Stimulated activated CD4-positive, alpha-beta T cell treated with anti-CD3 and anti-CD28 coated beads, Interleukin-2, amount 100 ng/mL, for 48 hours (primary cell): ENCODE measurements around the gene IGFBP2.
"Not testable (repeated sequence)": the region's sequence is repeated elsewhere in the genome, so short reads cannot be mapped to it uniquely, and the experiment has no call there.

Source experiments
- DNase-seq, 2 donors: peaks; one replicate each; pipeline ENCODE4 v3.0.0-alpha.2; 2020

The IGFBP2 gene, protein sequence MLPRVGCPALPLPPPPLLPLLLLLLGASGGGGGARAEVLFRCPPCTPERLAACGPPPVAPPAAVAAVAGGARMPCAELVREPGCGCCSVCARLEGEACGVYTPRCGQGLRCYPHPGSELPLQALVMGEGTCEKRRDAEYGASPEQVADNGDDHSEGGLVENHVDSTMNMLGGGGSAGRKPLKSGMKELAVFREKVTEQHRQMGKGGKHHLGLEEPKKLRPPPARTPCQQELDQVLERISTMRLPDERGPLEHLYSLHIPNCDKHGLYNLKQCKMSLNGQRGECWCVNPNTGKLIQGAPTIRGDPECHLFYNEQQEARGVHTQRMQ

DNA sequence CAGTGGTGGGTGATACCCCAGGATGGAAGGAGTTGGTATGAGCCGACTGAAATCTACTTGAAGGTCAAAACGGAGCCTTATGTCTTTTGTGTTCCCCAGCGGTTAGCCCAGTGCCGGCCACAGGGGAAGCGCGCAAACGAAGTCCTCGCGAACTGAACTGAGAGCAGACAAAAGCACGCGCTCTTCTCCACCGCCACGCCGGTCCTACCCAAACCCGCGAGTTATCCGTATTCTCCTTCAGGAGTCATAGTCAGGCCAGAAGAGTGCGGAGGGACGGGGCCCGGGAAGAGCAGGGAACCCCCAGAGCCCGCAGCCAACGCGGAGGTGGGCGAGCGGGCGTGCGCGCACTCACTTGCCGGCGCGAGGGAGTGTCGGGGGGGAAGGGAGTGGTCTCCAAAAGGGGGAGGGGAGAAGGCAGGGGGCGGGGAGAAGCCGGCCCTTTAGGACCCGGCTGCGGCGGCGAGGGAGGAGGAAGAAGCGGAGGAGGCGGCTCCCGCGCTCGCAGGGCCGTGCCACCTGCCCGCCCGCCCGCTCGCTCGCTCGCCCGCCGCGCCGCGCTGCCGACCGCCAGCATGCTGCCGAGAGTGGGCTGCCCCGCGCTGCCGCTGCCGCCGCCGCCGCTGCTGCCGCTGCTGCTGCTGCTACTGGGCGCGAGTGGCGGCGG lies at the start of gene IGFBP2:
TSS of gene IGFBP2 (plus strand) at position 469 of the 664 bp plus-strand sequence. CDS start at position 573, 104 bp downstream.
- peak in 1 of 2 donors; percentile 28 for DNase-seq

DNA sequence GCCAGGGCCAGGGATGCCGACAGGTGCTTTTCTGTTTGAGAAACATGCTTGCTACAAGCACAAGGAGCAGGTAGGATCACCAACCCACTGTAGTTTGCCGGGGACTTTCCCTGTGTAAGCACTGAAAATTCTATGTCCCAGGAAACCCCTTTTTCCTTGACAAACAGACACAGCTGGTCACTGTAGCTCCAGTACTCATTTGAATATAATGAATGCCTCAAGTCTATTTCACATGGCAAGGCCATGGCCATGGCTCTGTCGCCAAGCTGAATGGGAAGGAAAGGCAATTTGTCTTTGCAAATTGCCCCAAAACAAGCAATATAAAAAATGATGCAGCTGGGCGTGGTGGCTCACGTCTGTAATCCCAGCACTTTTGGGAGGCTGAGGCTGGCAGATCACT lies 49.6 kb upstream of the IGFBP2 start:
- DNase-seq: no peak

DNA sequence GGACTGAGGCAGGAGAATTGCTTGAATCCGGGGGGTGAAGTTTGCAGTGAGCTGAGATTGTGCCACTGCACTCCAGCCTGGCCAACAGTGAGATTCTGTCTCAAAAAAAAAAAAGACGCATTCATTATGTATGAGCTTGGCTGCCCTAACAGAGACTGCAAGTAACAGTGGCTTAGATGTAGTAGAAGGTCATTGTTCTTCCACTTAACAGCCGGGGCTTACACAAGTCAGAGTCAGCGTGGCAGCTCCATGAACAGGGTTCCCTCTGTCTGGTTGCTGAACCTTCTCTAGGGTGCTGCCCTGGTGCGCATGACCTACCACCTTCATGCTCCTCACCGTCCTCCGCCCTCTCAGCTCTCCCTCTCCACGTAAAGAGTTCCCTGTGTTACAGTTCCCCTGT lies 49.1 kb upstream of the IGFBP2 start:
- DNase-seq: no peak

DNA sequence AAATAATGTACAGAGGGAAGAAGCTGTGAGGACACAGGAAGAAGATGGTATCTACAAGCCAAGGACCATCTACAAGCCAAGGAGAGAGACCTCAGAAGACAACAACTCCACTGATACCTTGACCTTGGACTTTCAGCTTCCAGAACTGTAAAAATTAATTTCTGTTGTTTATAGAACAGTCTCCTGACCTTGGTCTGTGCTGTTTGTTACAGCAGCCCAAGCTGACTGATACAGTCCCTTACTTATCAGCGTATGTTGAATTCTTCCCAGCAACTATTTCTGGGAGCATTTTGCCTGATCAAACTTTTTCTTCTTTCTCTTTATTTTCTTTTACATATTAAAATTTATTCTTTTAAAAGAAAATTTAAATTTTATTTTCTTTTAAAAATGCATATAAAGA lies 47.8 kb upstream of the IGFBP2 start:
- DNase-seq: no peak

DNA sequence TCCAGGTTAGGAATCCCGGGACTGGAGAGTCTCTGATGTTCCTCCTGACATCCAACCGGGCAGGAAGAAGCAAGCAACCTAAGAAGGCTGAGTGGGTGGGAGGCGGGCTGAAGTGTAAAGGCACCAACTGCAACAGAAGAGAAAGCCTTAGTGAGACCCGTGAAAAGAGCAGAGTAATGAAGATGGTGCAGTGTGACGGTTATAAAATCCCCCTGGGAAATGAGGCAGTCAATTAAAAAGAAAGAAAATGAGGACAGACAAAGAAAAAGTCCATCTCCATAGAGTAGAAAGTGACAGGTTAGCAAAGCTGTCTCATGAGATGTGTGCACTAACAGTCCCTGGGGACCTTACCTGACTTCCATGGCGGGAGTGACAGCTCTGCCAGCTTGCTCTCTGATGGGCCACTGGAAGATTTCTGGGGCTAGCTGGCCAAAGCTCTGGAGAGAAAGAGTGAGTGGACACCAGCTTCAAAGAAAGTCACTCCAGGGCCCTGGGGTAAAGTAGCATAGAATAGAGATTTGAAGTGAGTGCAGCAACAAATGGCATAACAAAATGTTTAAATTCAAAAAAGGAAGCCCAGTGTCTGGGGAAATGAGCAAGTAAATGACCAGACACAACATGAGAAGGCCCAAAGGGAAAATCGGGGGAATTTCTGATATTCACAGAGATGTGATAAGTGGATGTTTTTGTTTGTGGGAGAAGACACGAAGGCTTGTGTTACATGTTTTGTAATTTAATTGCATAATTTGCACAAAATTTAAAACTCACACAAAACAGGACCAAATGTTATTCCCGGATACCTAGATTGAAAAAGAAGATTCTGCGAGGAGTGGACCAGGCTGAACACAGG lies 44.1 kb upstream of the IGFBP2 start:
- DNase-seq: no peak

DNA sequence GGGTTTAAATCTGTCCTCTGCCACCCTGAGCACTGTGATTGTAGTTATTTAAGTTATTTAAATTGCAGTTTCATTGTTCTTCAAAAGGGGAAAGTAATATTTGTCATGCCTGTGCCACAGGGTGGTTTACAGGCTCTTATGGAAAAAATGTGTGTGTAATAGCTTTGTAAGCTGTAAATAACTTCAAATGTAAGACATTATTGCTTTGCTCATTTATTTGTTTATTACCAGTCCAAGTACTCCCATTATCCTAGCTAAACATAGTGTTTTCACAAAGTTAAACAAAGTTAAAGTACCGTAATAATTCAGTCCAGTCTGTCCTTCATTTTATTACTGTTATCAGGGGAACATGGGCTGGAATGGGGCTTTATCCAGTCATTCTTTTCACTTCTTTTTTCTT lies 43.4 kb upstream of the IGFBP2 start:
- no peak for DNase-seq

DNA sequence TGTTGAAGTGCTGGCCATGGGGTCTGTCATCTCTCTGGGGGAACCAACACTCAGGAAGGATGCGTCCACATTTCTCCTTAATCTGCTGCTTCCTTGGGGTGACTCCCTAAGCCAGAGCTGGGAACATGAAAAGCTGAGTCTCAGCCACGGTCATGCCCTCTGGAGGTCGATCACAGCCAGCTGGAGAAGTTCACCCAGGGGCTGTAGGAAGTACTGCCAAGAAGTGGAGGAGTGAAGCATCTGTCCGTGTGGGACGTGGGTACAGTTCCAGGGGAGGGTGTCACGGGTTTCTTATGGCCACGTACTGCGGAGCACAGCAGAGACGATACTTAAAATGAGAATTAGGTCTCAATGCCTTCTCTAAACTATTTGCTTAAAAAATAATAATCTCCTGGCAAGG lies 42.4 kb upstream of the IGFBP2 start:
- no peak for DNase-seq

DNA sequence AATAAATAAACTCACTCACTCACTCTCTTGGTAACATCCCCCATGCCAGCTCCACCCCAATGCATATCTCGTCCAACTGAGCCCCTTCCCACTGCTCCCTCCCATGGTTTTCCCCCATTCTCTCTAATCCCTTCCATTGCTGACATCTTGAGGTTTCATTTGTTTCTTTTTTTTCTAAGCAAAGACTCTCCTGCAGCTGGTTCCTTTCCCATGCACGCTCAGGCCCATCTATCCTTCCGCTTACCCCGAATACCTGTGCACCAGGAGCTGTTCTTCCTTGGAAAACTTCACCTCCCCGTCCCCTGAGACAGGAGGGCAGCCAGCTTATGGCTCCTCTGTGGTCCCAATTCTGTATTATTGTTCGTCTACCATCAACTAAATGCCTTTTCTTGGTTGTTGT lies 41.7 kb upstream of the IGFBP2 start:
- DNase-seq: no peak

DNA sequence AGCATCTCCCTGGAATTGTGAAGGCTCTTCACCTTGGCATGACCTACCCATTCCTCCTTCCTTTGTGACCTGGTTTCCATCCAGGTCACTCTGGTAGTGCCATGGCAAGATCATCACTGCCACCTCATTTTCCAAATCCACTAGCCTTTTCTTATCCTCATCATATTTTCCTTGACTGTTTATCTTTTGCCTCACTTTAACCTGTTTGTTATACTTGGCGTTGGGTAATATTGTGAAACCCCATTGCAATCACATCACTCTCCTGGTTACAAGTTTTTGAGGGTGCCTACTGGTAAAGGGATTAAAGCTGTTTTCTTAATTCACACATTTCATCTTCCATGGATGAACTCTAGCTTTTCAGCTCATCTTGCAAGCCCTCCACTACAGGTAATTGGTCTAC lies 39.1 kb upstream of the IGFBP2 start:
- DNase-seq: no peak

DNA sequence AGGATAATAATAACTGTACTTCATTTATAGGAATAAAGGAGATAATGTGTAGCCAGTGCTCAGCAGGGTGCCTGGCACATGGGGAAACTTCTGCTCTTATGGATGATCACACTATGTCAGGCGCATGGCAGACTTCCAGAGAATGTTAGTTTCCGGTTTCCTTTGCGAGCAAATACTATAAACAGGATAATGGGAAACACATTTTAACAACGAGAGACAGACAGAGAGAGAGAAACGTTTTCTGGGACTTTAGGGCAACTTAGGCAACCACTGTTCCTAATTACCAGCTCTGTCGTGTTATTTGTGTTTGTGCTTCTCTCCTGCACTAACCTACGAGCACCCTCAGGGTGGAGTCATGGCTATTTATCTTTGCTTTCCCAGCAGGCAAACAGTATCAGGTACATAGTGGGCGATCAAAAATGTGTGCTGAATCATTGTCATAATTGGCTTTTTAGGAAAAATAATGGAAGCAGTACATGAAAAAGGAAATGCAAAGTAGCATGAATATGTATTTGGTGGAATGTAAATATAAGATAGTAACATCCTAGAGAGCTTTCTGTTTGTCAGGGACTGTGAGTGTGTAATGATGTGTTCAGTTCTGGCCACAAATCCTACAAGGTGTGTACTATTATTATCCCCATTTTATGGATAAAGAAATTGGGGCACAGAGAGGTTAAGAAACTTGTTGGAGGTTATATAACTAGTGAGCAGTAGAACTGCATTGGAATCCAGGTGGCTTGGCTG lies 36.8 kb upstream of the IGFBP2 start:
- no peak for DNase-seq

DNA sequence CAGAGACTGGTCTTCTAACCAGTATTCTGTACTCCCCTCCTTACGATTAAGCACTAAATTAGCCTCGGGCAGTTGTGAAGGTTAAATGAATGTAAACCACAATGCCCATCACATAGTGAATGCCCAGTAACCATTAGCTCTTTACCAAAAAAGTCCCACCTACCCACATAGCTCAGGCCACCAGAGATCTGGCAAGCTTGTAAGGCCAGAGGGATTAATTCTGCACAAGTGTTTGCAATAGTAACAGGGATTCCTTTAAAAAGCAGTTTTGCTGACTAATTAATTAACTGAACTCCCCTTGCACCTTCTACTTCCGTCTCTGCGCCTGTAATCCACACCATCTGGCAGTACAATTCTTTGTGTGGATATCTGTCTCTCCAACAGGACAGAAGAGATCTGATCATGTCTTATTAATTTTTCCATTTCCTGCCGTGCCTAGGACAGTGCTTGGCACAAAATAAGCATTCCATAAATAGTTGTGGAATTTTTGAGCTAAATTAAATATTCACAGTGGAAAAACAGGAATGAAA lies 36.2 kb upstream of the IGFBP2 start:
- DNase-seq: no peak

DNA sequence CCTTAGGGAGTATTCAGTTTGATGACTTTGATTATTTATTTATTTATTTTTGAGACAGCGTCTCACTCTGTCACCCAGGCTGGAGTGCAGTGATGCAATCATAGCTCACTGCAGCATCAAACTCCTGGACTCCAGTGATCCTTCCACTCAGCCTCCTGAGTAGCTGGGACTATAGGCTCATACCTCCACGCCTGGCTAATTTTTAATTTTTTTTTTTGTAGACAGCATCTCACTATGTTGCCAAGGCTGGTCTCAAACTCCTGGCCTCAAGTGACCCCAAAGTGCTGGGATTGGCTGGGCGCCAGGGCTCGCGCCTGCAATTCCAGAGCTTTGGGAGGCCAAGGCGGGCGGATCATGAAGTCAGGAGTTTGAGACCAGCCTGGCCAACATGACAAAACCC lies 35.4 kb upstream of the IGFBP2 start:
- DNase-seq: not testable (repeated sequence)

DNA sequence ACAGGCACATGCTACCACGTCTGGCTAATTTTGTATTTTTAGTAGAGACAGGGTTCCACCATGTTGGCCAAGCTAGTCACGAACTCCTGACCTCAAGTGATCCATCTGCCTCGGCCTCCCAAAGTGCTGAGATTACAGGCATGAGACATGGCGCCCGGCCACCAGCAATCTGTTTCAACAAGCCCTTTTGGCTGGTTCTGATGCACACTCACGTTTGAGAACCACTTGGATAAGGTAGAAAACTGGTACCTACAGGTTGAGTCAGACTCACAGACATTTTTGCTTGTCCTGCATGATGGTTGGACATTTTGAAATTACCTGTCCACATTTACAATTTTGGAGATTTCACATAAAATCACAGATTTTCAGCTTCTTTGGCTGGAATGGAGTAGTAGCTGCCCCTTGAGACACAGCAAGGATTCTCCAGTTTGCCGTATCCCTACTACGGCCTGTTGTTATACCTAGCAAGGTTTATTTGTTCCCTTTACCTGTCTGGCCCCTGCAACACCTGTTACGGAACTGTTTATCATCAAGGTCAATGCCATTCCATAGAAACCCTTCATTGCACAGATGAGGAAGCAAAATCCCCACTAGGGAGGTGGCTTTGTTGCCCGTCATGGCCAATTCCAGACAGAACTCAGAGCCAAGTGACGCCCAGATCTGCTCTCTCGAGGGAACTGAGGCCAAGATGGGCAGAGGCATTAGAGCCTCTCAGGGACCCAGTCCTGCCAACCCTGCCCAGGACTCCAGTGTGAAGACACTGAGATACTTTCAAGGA lies 31.4 kb upstream of the IGFBP2 start:
- no peak for DNase-seq

DNA sequence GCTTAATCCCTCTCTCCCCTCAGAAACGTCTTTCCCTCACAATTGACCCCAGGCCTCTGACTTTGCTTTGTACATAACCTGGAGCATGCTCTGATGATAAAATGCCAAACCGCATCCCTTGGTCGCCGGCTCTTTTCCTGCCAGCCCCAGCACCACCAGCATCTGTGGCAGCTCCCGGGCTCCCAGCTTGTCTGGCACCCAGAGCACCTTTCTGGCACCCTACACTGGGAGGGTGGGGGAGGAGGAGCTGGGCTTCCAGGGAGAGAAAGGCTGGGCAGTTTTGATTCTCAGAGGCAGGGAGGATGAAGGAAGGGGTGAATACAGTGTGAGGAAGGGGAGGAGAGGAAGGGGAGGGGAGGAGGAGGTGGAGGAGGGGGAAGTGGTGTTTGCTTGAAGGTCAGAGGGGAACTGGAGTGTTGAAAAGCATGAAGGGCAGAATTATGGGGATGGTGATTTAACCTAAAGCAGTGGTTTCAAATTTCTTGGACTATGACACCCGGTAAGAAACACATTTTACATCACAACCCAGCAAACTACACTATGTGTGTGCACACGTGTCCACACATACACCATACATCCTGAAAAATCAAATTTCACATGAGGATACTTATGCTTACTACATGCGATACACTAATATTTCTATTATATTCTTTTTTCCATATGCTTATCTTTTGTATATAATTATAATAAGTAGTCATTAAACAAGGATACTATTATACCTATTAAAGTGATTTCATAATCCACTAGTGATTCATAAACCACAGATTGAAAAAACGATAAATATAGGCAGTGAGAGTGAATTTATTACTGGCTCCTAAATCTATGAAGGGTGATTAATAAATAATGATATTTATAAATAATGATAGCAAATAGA lies 30.0 kb upstream of the IGFBP2 start:
- DNase-seq: no peak

DNA sequence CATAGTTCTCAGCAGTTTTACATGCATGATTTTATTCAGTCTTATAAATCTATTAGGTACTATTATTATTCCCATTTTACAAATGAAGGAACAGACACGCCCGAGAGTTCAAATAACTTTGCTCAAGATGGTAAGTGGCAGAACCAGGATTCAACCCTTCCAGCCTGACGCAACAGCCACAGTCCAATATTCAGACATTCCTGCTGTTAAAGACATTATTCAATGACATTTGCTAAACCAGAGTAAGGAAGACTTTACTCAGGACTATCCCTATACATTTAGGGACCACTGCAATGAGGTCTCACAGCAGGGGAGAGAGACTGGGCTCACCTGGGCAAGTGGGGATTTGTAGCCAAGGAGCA lies 29.4 kb upstream of the IGFBP2 start:
- DNase-seq: no peak

DNA sequence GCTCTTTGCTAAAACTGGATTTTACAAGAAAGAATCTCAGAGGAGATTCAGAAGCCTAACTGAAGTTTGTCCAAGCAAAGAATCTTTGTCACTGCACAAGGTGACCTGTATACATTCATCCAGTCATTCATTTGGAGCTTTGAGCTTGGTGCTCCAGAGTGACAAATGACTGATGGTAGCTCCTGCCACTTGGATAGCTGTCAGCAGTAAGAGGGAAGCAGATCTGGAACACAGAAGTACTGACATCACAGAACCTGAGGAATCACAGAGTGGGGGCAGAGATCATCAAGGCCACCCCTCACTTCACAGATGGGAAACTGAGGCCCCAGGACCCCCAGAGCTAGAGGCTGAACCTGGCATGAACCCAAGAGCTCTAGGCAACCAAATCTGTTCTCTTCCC lies 28.8 kb upstream of the IGFBP2 start:
- no peak for DNase-seq

DNA sequence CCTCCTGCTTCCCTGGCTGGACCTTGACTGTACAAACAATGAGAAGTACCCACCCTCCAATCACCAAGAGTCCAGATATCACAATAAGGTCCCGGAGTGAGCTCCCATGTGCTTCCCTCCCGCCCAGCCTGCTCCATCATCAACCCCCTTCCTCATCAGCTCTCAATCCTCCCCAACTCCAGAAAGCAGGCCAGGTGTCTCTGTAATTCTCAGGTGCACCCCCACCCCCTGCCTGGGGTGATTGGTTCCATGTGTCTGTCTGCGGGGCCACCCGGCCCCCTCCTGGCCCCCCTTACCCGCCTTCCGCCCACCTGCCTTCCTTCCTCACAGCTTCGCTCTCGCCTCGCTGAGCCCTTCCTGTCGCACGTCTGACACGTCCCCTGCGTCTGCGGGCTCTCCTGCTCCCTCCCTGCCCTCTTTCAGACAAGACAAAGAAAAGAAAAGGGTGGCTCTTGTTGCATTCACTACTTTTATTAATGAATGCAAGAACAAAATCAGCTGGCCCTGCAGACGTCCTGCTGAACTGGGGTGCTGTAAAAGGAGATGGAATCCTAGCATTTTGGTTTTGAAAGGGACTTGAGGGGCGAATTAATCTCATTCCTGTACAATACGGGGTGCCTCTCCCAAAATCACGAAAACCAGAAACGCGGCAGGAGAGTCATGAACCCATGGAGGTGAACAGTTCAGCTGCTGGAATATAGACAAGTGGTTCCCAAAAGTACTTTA lies 26.5 kb upstream of the IGFBP2 start:
- peak; percentile 47 to 69 for DNase-seq

DNA sequence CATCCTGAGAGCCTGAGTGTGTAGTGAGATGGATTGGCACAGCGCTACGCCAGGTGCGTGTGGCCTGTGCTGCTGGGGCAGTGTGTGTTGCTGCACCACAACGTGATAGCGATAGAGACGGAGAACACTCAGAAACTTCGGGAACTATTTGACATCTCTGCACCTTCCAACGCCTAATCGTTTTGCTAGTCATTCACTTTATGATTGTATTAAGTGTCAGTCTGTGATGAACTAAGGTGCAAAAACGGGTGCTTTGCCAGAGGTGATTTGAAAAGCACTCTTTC lies 26.0 kb upstream of the IGFBP2 start:
- DNase-seq: no peak

DNA sequence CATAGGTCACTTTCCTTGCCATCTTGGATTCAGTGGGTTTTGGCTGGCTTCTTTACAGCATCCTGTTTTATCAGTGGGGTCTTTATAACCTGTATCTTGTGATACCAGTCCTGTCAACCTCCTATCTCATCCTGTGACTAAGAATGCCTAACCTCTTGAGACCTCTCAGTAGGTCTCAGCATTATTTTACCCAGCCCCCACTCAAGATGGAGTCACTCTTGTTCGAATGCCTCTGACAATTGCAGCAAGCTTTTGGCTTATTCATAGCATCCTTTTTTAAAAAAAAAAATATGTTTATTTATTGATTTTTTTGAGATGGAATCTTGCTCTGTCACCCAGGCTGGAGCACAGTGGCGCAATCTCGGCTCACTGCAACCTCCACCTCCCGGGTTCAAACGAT lies 24.7 kb upstream of the IGFBP2 start:
- DNase-seq: no peak

DNA sequence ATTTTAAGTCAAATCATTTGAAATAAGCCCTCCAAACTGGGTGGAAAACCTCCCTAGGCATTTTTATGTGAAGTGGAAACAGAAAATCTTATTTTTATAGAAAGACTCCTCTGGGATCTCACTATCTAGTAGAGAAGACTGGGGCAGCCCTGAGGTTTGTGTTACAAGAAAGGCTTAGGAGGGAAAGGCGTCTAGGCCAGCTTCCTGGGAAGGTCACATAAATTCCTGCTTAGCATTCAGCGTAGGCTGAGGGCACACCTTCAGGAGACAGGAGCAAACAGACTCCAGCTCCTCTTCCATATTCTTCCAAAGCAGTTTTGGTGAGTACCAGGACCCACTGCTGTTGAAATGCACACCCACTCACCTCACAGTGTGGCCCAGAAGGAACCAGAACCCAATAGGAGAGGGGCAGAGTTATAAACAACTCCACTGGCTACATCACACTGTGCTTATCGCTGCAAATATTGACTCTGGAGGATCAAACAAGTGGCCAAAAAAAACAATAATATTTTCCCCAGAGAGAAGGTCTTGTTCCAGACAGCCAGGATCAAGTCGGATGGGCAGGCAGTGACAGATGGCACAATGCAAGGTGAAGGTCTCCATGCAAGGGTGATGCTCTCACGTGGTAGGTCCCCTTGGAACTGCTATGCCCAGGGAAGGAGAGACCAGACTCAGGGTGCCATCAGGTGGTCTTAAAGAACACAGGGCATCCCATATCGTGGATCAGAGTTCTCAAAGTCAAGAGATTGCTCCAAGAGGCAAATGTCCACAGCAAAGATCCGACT lies 17.7 kb upstream of the IGFBP2 start:
- no peak for DNase-seq
